Astrocyte (in vitro differentiated cells and primary cell): Measurements from ENCODE around the gene MS4A10. TPM values are rescaled to one million over a fixed set of nuclear protein-coding genes. Genes with fewer than 3 reads are reported as not detected.

Source experiments
- DNase-seq: peaks from one replicate; pipeline ENCODE4 v3.0.0-alpha.2; 2010; ENCODE audit warnings: low read depth
- FAIRE-seq: peaks from 2 replicates; lab custom pipeline; 2011; peaks lifted over from hg19 to GRCh38; lab: Jason Lieb, UNC
- H2AFZ ChIP-seq: 2 replicates; pipeline ENCODE4 v1.6.0; 2012; ENCODE audit warnings: low read depth, low read length, inconsistent platforms
- H3K27ac ChIP-seq: 2 replicates; pipeline ENCODE4 v1.5.1; 2011; ENCODE audit warnings: low read depth, low read length, inconsistent platforms
- H3K27me3 ChIP-seq: 2 replicates; pipeline ENCODE4 v1.6.0; 2011; ENCODE audit warnings: low read length, inconsistent platforms; ENCODE audit not compliant: insufficient read depth
- H3K36me3 ChIP-seq: 2 replicates; pipeline ENCODE4 v1.5.1; 2011; ENCODE audit warnings: low read length, inconsistent platforms; ENCODE audit not compliant: insufficient read depth
- H3K4me1 ChIP-seq: 2 replicates; pipeline ENCODE4 v1.5.1; 2011; ENCODE audit warnings: low read length, inconsistent platforms; ENCODE audit not compliant: insufficient read depth
- H3K4me2 ChIP-seq: 2 replicates; pipeline ENCODE4 v1.6.0; 2012; ENCODE audit warnings: low read length, inconsistent platforms
- H3K4me3 ChIP-seq: 2 replicates; pipeline ENCODE4 v1.5.1; 2011; ENCODE audit warnings: low read depth, mild to moderate bottlenecking, low read length, inconsistent platforms; ENCODE audit not compliant: insufficient read depth
- H3K79me2 ChIP-seq: 2 replicates; pipeline ENCODE4 v1.6.0; 2012; ENCODE audit warnings: mild to moderate bottlenecking, low read length, inconsistent platforms; ENCODE audit not compliant: insufficient read depth
- H3K9ac ChIP-seq: 2 replicates; pipeline ENCODE4 v1.6.0; 2012; ENCODE audit warnings: mild to moderate bottlenecking, low read length, inconsistent platforms
- H3K9me3 ChIP-seq: 2 replicates; pipeline ENCODE4 v1.5.1; 2012; ENCODE audit warnings: low read depth, mild to moderate bottlenecking, low read length, inconsistent platforms; ENCODE audit not compliant: insufficient read depth
- H4K20me1 ChIP-seq: 2 replicates; pipeline ENCODE4 v1.6.0; 2012; ENCODE audit warnings: low read length, inconsistent platforms; ENCODE audit not compliant: insufficient read depth
- H3K27ac Mint-ChIP-seq: one replicate; pipeline ENCODE4 v1.8.0; 2021; ENCODE audit warnings: mild to moderate bottlenecking, mixed read lengths; ENCODE audit not compliant: unreplicated experiment
- H3K27me3 Mint-ChIP-seq: one replicate; pipeline ENCODE4 v1.8.0; 2021; ENCODE audit warnings: low read depth, mixed read lengths; ENCODE audit not compliant: unreplicated experiment
- H3K36me3 Mint-ChIP-seq: one replicate; pipeline ENCODE4 v1.8.0; 2021; ENCODE audit warnings: low read depth, mixed read lengths; ENCODE audit not compliant: unreplicated experiment
- H3K4me1 Mint-ChIP-seq: one replicate; pipeline ENCODE4 v1.8.0; 2021; ENCODE audit warnings: low read depth, mixed read lengths; ENCODE audit not compliant: unreplicated experiment
- H3K4me3 Mint-ChIP-seq: one replicate; pipeline ENCODE4 v1.8.0; 2021; ENCODE audit warnings: mild to moderate bottlenecking, moderate library complexity, mixed read lengths; ENCODE audit not compliant: unreplicated experiment
- H3K9me3 Mint-ChIP-seq: one replicate; pipeline ENCODE4 v1.8.0; 2021; ENCODE audit warnings: mild to moderate bottlenecking, mixed read lengths; ENCODE audit not compliant: unreplicated experiment
- EZH2 ChIP-seq: IDR thresholded peaks from 2 replicates; pipeline ENCODE4 v1.6.1; 2012; ENCODE audit warnings: mild to moderate bottlenecking, low read length, inconsistent platforms; ENCODE audit not compliant: insufficient read depth
- total RNA-seq: library from RNA; stranded (reverse); gene quantifications from 2 replicates; pipeline ENCODE4 v1.2.1, GENCODE V29; 2021
- TF ChIP-seq, protein P1 (sequence below): IDR thresholded peaks from 2 replicates; pipeline ENCODE4 v1.5.1; 2011; ENCODE audit warnings: low read depth, mild to moderate bottlenecking, inconsistent platforms, low read length, moderate library complexity; ENCODE audit not compliant: insufficient read depth

Gene MS4A10
- total RNA-seq, 1 donor from 2014 or later, result not detected

DNA sequence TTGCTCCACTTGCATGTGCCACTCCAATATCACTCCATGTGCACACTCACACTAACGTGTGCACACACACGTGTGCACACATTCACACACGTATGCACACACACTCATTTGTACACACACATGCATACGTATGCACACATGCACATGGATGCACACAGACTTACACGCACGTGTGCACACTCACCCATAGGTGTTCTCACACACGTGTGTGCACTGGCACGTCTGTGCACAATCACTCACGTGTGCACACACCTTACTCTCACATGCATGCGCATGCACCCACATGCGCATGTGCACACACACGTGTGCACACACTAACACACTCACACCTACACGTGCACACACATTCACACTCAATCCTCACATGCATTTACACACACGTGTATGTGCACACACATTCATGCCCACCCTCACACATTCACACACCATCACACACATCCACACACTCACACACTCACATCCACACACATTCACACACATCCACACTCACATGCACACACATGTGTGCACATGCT lies 37.7 kb upstream of the MS4A10 start:
- H3K27ac Mint-ChIP-seq, result no peak overlapping the region
- no peak for FAIRE-seq
- no peaks in the 10 kb centered on the region for H3K4me1 ChIP-seq

DNA sequence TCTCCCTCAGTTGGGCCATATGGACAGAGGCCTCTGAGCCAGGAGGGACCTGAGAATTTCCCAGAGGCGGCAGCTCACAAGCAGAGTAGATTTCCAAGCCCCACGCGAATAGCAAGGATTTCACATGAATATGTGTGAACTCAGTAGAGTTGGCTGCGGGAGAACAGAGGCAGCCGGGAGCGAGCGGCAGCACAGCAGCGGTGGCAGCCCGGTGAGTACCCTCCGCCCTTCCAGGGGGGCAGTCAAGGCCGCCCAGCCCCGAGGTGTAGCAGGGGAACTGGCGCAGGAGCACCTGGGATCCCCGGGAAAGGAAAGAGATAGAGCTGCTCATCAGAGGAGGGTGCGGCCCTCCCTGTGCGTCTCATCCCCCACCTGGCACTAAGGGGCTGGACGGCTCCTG lies 36.9 kb upstream of the MS4A10 start:
- H3K27me3 Mint-ChIP-seq, result peaks cover 31% of the 10 kb centered on the region
- Histone ChIP-seq H3K4me2 (no peak overlapping the region), H3K79me2 (no peaks in the 10 kb centered on the region), H3K27me3 (no peaks in the 10 kb centered on the region), H4K20me1 (no peaks in the 10 kb centered on the region), H3K27ac (no peak overlapping the region), H3K9ac (no peak overlapping the region), H3K36me3 (no peaks in the 10 kb centered on the region), H2AFZ (no peak overlapping the region), H3K4me3 (no peak overlapping the region), H3K4me1 (no peaks in the 10 kb centered on the region), H3K9me3 (peaks cover 6% of the 10 kb centered on the region)
- TF ChIP-seq, protein P1, sequence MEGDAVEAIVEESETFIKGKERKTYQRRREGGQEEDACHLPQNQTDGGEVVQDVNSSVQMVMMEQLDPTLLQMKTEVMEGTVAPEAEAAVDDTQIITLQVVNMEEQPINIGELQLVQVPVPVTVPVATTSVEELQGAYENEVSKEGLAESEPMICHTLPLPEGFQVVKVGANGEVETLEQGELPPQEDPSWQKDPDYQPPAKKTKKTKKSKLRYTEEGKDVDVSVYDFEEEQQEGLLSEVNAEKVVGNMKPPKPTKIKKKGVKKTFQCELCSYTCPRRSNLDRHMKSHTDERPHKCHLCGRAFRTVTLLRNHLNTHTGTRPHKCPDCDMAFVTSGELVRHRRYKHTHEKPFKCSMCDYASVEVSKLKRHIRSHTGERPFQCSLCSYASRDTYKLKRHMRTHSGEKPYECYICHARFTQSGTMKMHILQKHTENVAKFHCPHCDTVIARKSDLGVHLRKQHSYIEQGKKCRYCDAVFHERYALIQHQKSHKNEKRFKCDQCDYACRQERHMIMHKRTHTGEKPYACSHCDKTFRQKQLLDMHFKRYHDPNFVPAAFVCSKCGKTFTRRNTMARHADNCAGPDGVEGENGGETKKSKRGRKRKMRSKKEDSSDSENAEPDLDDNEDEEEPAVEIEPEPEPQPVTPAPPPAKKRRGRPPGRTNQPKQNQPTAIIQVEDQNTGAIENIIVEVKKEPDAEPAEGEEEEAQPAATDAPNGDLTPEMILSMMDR, result no peak
- no peak for TF ChIP-seq EZH2
- H3K27ac Mint-ChIP-seq, result no peak overlapping the region
- DNase-seq (no peak), FAIRE-seq (no peak)
- no peak overlapping the region for H3K4me3 Mint-ChIP-seq
- no peaks in the 10 kb centered on the region for H3K9me3 Mint-ChIP-seq
- no peaks in the 10 kb centered on the region for H3K4me1 Mint-ChIP-seq
- H3K36me3 Mint-ChIP-seq, result no peaks in the 10 kb centered on the region

More for the DNA sequence above, 37.7 kb upstream of the MS4A10 start:
- Histone ChIP-seq H3K9ac (no peak overlapping the region), H2AFZ (no peak overlapping the region), H4K20me1 (no peaks in the 10 kb centered on the region), H3K79me2 (no peaks in the 10 kb centered on the region), H3K4me3 (no peak overlapping the region), H3K9me3 (peaks cover 6% of the 10 kb centered on the region), H3K27ac (no peak overlapping the region), H3K36me3 (no peaks in the 10 kb centered on the region), H3K27me3 (no peaks in the 10 kb centered on the region), H3K4me2 (no peak overlapping the region)
- Mint-ChIP-seq H3K9me3 (no peaks in the 10 kb centered on the region), H3K27me3 (peaks cover 25% of the 10 kb centered on the region), H3K36me3 (no peaks in the 10 kb centered on the region), H3K4me3 (no peak overlapping the region), H3K4me1 (peaks cover 5% of the 10 kb centered on the region)
- no peak for DNase-seq
- TF ChIP-seq, protein P1, result no peak
- no peak for TF ChIP-seq EZH2

DNA sequence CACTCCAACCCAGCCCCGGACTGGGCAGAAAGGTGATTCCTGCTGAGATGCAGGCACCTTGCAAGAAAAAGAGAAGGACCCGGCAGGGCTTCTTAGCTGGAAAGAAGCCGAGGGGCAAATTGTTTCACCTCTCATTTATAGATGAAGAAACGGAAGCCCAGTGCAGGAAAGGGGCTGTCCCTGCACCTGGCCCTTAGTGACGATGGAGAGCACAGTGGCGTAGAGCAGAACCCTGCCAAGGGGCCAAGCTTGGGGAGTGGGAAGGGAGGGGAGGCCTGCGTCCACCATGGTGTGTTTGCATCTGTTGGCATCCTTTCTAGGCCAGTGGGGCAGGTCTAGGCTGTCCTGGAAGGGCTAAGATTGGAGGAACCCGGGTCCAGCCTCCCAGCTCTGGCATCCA lies 36.3 kb upstream of the MS4A10 start:
- no peak overlapping the region for H3K4me3 Mint-ChIP-seq
- peaks cover 32% of the 10 kb centered on the region for H3K27me3 Mint-ChIP-seq
- no peaks in the 10 kb centered on the region for H3K36me3 Mint-ChIP-seq
- no peak for DNase-seq
- H3K27me3 ChIP-seq, result no peaks in the 10 kb centered on the region
- H3K79me2 ChIP-seq, result no peaks in the 10 kb centered on the region
- no peak overlapping the region for H3K4me3 ChIP-seq
- H3K9me3 Mint-ChIP-seq, result no peaks in the 10 kb centered on the region
- no peak overlapping the region for H2AFZ ChIP-seq
- no peak for FAIRE-seq
- TF ChIP-seq EZH2, result no peak
- TF ChIP-seq, protein P1, result no peak
- H3K36me3 ChIP-seq, result no peaks in the 10 kb centered on the region
- H3K4me1 ChIP-seq, result no peaks in the 10 kb centered on the region
- no peak overlapping the region for H3K4me2 ChIP-seq
- H3K9ac ChIP-seq, result no peak overlapping the region
- H4K20me1 ChIP-seq, result no peaks in the 10 kb centered on the region
- H3K27ac ChIP-seq, result no peak overlapping the region
- H3K27ac Mint-ChIP-seq, result no peak overlapping the region
- peaks cover 6% of the 10 kb centered on the region for H3K9me3 ChIP-seq
- H3K4me1 Mint-ChIP-seq, result no peaks in the 10 kb centered on the region
